GM12801 (cell line): ENCODE results near the gene CHMP1A.

Experiments used
- CTCF ChIP-seq: IDR thresholded peaks from one replicate; pipeline ENCODE4 v1.5.1; 2011; ENCODE audit warnings: control low read depth; ENCODE audit not compliant: insufficient read length; ENCODE audit errors: extremely low read depth

The CHMP1A gene

GRCh38 chr16:89655062-89655643 is 2.4 kb downstream of the CHMP1A start:
- no peak for TF ChIP-seq CTCF

- TF ChIP-seq CTCF: no peak
Observed at GRCh38 chr16:89653656-89654295, 3.7 kb downstream of the CHMP1A start.

- no peak for TF ChIP-seq CTCF
Observed at GRCh38 chr16:89651584-89651983, 5.9 kb downstream of the CHMP1A start.

GRCh38 chr16:89646906-89647305 is 10.6 kb downstream of the CHMP1A start:
- TF ChIP-seq CTCF: no peak

- no peak for TF ChIP-seq CTCF
Observed at GRCh38 chr16:89646270-89646669, 11.2 kb downstream of the CHMP1A start.

- TF ChIP-seq CTCF: no peak
Observed at GRCh38 chr16:89645122-89645521, 12.4 kb downstream of the CHMP1A start.

- TF ChIP-seq CTCF: no peak
Observed at GRCh38 chr16:89643769-89644300, 13.7 kb downstream of the CHMP1A start.
